Left cardiac atrium (tissue), 4 donors: ENCODE measurements around the gene SERINC1. TPM values are rescaled to one million over a fixed set of nuclear protein-coding genes. Genes with fewer than 3 reads are reported as not detected.

Source experiments
- ATAC-seq, 2 donors: fragments of 200-7000 bp; cut with Tn5 transposase; one replicate each; pipeline ENCODE4 v1.9.1; 2020; ENCODE audit warnings: mild to moderate bottlenecking in 2 of 2, moderate library complexity in 2 of 2
- DNase-seq: peaks from one replicate; pipeline ENCODE4 v3.0.0-alpha.2; 2020
- intact Hi-C, 2 donors: fragments of 100-400 bp; cut with DNase I; formaldehyde crosslinking; loops; one replicate each; pipeline versions ENCODE4 v1.14.1 to v1.15.1; 2022 to 2023
- total RNA-seq, 2 donors: library from RNA; stranded (reverse); fragmentation: NEBNext Ultra II Directional; extraction: Animal tissue kit (Norgen Biotek cat#: 25700); gene quantifications; one replicate each; pipeline ENCODE4 v1.2.1, GENCODE V29; 2021
- donor health status: DM: no; HTN: yes; CAD: no.
- donor health status: DM: no; HTN: yes; CAD: no; lungs with severe emphysema.
- donor health status: DM: yes; HTN: yes; CAD: no.
- donor health status: Dilated cardiomyopathy.

The SERINC1 gene
- total RNA-seq, 2 donors from 2014 or later, result 156 to 191 TPM

DNA sequence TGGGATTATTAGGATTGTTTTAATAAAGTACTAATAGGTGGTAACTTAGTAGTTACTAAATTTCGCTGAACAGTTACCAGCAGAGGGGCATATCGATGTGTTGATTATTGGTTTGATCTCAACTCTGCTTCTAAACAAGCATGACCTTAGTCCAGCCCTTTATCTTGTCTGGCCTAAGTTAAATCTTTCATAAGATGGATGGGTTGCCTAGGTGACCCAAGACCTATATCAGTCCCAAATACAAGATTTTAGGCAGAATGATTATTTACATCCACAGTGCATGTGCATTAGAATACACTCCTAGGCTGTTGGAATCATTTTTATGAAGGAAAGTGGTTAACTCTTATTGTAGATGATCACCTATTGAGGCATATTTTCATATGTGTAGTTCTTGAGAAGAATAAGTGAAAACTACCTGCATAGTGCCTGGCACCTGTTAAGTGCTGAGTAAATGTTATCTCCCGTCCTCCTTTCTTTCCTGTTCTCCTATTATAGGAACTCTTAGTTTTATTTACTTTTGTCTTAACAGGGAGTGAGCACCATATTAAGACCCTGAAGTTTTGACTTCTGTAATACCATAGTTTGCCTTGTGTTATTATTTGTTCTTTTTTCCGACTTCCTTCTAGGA, 71.0 kb downstream of the SERINC1 start:
- DNase-seq, result no peak
- ATAC-seq, result no peak
- intact Hi-C loops, result no loop called here

DNA sequence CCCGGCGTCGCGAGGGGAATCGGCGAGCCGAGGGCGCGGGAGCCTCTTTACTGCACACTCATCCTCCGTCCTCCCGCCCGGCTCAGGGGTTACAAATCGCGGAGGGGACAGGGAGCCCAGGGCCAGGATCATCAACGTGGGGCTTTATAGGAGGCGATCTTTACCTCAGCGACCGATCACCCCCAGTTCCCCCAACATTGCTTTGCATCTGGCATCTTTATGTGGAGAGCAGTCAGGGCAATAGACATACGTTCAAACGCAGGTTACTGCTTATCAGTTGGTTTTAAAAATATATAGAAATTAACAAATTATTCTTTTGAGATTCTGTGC, 71.5 kb downstream of the SERINC1 start:
- intact Hi-C loops, result no loop called here
- DNase-seq, result no peak
- no peak for ATAC-seq

DNA sequence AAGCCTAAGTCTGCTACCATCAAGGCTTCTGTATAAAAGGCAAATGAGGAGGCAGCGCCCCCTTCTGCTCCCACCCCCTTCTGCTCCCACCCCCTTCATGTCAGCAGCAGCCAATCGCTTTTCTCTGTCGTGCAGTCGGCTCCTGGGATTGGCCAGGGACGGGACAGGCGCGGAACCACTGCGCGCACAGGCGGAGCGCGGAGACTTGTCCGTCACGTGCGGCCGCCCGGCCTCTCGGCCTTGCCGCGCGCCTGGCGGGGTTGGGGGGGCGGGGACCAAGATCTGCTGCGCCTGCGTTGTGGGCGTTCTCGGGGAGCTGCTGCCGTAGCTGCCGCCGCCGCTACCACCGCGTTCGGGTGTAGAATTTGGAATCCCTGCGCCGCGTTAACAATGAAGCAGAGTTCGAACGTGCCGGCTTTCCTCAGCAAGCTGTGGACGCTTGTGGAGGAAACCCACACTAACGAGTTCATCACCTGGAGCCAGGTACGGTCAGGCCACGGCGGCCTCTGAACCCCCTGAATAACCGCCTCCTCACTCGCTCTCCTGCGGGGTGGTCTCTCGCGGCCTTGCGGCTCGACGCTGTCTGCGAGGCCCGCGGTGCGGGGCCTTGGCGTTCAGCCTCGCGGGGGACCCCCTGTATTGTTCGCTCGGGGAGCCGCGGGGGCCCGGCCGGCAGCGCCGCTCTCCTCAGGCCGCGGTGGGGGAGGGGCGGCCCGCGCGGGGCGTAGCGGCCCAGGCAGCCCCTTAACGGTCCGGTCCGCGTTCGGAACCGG, 72.1 kb downstream of the SERINC1 start, which contains the start of gene HSF2:
Gene HSF2 (plus strand): TSS at position 305 of the 773 bp plus-strand sequence. CDS start 86 bp downstream, at position 391.
- DNase-seq, result peak; percentile 97
- intact Hi-C loops, result no loop called here
- peak; percentile 99 for ATAC-seq

DNA sequence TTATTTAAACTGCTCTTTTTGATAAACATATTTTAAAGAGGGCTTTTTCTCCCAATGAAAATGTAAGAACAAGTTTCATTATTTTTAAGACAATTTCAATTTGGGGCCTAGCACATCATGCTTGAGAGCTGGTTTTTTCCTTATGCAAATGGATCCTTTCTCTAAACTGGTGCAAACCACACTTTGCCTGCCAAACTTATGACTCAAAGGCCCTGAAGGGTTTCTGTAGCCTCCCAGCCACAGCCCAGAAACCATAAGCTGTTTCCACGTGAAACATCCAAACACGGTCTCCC, 72.6 kb downstream of the SERINC1 start:
- DNase-seq (no peak), ATAC-seq (no peak)
- intact Hi-C loops, result no loop called here

DNA sequence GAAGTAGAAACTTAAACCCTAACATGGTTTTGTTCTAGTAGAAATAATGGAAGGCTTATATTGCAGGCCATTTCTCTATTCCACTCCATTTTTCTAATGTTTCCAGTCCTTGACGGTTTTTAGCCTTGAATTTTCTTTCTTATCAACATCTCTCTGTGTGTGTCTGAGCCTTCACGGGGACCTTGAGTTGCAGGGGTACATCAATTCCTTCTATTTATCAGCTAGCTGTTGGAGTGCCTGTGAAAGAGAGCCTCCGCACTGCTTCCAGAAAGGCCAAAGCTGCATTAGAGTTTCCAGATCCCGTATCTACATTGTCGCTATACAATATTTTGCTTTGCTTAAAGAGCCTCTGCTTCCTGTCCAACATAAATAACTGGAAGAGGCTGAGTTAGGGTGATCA, 77.6 kb downstream of the SERINC1 start:
- intact Hi-C loops, result no loop called here
- no peak for ATAC-seq
- DNase-seq, result no peak

DNA sequence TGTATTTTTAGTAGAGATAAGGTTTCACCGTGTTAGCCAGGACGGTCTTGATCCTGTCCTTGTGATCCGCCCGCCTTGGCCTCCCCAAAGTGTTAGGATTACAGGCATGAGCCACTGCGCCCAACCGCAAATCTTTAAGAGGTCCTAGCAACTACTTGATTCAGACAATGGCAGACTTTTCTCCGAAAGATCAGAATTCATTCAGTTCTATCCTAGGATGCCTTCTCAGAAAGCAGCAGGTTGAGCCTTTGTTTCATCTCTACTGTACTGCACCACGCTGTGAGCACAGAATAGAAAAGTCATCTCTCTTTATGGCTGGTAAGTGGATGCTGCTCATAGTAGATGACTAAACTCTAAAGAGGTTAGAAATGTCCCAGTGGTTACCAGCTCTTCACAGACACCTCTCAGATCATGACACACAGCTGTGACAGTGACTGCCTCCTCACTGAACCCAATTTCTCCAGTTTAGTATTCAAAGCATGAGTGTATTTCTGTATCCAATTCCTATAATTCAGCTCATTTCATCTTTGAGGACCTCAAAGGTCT, 78.2 kb downstream of the SERINC1 start:
- ATAC-seq (peak in 1 of 2 donors; percentile 81), DNase-seq (no peak)
- intact Hi-C loops, result no loop called here

Other genes starting within 250 kb of the SERINC1 start
- 10 to 100 TPM; 23.4 to 35.1 TPM for gene HSF2, start 72.2 kb downstream of the SERINC1 start, total RNA-seq
- 1 to 10 TPM in 1 of 2 donors, not detected in 1; 1.0 TPM for gene PKIB, start 138.6 kb upstream of the SERINC1 start, total RNA-seq